Occipital lobe (tissue), 2 donors: Measurements from ENCODE around the gene C2orf92. TPM values are rescaled to one million over a fixed set of nuclear protein-coding genes. Genes with fewer than 3 reads are reported as not detected.
"Not testable (repeated sequence)": the region's sequence is repeated elsewhere in the genome, so short reads cannot be mapped to it uniquely, and the experiment has no call there.

ENCODE experiments used
- DNase-seq: peaks from one replicate; lab custom pipeline; 2025; lab: John Stamatoyannopoulos, UW
- total RNA-seq: library from RNA; depleted of rRNA; stranded (reverse); fragments of >200 nt; gene quantifications from one replicate; pipeline ENCODE4 v1.2.3, GENCODE V29; 2014

C2orf92 gene
- total RNA-seq, 1 donor from 2014 or later, result 3.6 TPM

DNA sequence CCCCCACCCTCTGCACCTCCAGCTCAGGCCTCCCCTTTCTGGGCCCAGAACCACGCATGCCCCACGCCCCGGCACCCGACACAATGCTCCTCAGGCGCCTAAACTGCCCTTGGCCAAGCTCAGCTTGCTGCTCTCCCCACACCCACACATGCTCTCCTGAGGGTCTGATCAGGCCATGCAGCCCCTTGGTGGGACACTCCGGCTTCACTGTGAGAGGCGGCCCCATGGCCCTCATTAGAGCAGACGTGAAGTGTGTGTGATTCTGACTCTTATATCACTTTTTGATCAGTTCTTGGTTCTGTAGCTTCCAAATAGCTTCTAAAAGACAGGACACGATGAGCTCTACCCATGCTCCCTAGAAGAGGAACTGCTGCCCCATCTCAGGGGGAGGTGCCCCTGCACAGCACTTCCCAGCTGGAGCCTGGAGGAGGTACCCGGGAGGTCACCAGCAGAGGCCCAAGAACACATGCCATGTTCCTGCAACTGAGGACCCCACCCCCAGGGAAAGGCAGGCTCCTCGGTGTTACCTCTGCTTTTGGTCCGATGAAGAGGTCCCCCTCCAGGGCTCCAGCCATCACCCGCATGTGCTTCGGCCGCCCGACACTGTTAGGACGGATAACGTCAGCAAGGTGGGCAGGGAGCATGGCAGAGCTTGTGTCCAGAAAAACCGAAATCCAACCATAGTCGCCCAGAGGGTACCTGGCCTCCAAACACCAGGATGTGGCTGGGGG lies 9.3 kb upstream of the C2orf92 start:
- no peak for DNase-seq

DNA sequence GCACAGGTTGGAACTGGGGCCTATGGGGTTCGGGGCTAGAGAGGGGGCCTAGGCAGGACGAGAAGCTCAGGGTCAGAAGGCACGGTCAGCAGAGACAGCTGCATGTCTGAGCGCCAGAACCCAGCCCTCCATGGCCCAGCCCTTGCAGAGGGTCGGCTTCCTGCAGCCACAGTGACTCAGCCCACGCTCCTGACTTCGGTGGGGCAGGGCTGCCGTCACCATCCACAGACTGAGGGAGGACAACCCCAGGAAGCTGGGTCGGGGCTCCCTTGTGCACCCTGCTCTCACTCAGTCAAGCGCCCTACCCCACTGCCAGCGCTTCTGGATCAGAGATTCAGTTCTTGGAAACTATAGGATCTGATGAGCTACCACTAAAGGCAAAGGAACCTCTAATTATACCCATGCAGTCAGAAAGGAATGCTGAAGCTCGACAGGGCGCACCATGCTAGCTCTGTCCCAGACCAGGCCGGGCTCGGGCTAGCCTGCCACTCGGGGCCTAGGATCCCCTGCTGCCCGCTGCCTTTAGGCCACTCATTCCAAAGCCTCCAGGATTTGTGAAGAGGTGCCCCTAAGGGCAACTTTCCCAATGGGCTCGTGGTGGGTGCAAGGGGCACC lies 8.6 kb upstream of the C2orf92 start:
- DNase-seq, result no peak

DNA sequence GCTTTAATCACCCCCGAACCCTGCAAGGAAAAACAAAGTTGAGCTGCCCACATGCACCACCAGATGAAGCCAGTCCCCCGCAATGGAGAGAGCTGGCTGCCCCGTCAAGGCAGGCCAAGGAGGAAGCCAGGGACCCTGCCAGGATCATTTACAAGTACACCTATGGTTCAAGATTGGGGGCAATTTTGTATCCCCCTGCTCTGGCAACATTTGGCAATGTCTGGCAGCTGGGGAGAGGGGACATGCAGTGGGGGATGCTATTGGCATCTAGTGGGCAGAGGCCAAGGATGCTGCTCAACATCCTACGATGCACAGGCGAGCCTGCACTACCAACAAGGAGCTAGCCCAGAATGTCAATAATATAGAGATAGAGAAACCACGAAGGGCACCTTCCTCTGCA lies 7.6 kb upstream of the C2orf92 start:
- DNase-seq, result no peak

DNA sequence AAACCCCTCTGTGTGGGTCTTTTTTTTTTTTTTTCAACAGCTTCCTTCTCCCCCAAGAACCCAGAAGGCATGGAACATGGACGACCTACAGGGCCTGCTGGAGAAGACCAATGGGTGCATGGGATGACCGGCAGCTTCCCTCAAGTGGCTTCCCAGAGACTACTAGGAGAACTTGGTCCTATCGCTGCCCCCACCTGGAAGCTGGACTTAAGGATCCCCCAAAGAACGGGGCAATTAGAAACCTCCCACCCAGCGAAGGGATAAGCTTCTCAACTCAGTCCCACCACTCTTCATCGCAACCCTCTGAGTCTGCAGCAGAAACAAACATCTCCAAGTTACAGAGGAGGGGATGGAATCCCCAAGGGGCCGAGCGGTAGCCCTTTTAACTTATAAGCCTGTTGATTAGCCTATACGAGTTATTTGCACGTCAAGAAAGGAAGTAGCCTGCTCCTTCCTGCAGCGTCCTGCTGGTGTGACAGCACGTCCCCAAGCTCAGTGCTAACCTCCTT lies 7.1 kb upstream of the C2orf92 start:
- DNase-seq, result no peak

DNA sequence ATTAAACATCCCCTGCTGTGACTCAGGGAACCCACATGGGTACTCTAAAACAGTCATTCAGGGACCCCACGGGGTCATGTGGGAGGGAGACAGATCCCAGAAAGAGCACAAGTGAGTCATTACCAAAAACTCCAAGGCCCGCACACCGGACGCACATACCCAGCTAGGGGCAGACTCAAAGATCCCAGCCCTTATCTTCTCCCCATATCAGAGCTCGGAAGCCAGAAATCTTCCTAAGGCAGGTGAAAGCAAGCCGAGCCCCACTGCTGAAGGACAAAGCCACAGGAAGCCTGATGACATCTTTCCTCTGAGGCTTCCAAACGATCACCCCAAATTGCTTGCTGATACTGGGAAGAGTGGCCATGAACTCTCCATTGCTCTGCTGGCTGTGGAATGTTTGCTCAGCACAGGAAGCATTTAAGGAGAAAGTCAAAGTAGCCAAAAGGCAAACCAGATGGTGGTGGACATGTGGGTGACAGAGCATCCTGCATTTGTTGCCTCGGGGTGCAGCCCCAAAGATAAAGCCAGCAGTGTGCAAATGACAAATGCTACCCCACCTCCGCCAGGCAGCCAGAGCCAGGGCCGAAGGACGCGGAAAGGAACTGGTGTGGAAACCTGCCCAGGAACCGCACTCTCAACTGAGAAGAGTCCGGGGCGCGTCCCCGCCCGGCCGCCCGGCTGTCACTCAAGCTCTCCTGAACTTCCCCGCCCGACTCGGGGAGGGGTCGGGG lies 6.5 kb upstream of the C2orf92 start:
- DNase-seq, result peak; percentile 50

DNA sequence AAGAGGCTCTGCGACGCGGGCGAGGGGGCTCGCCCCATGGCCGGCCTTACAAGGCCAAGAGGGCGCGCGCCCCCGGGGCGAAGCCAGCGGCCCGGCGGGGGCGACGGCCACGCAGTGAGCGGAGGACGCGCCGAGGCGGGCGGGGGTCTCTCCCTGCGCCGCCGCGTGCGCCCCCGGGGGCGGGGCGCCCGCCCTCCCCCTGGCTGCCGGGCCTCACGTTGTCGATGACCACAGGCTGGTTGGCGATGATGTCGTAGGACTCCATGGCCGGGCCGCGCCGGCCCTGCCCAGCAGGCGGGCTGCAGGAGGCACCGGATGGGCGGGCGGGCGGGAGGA lies 5.9 kb upstream of the C2orf92 start:
- DNase-seq, result no peak

DNA sequence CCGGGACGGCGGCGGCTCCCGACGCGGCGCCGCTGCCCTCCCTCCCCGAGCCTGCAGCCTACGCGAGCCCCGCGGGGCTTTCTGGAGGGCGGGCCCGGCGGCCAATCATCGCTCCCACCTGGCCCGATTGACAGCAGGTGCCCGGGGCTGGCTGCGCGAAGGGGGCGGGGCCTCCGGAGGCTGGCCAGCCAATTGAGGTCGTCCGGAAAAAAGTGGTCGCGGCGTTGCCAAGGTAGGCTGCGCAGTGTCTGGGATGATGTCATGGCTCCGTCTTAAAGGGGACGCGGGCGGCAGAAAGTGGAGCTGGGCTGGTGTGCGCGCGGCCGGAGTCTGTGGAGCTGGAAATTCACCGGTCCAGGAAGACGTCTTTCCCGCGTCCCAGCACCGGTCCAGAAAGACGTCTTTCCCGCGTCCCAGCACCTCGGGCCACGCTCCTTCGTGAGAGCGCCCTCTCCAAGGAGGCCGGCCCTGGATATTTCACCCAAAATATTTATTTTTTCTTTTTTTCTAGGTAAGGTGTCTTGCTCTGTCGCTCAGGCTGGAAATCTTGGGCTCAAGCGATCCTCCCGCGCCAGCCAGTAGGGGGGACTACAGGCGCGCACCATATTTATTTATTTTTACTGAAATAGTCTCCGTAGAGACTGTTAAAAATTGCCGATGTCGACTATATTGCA lies 5.4 kb upstream of the C2orf92 start, which contains the start of gene ACTR1B:
TSS of gene ACTR1B (minus strand) at position 83 of the 674 bp plus-strand sequence. CDS start 154 bp downstream, outside the sequence.
- DNase-seq, result peak; percentile 98

DNA sequence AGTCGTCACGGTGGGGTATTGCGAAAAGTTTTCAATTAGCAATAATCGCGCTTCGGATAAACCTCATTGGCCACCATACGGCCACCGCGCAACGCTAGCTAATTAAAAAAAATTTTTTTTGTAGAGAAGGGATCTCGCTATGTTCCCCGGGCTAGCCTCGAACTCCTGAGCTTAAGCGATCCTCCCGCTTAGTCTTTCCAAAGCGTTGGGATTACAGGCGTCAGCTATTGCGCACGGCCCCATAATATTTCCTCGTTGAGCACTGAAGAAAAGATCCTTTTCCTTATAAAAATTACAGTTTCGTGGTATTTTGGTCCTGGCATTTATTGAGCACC lies 4.9 kb upstream of the C2orf92 start:
- DNase-seq, result no peak

DNA sequence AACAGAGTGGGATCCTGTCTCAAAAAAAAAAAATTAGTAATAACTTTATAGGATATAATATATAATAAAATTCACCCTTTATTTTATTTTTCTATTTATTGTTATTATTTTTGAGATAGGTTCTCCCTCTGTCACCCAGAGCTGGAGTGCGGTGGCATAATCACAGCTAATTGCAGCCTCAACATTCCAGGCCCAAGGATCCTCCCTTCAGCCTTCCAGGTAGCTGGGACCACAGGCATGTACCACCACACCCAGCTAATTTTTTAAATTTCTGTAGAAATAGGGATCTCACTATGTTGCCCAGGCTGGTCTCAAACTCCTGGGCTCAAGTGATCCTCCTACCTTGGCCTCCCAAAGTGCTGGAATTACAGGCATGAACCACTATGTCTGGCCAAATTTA lies 958 bp downstream of the C2orf92 start:
- DNase-seq, result no peak

DNA sequence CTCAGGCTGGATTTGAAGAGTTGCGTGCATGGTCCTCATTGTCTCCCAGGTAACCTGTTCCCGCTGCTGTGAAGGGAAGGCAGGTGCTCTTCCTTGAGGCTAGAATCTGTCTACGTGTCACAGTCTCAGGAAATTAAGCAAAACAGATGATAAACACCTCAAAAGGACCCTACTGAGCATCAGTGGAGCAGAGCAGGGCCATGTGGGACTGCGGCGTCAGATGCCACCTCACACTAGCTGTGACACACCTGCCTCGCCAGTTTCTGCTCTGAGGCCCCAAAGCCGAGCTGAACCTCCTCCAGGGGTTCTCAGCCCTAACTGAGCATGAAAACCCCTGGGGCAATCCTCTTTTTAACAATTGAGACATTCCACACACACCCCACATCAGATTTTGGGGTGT lies 2.0 kb downstream of the C2orf92 start:
- DNase-seq, result no peak

DNA sequence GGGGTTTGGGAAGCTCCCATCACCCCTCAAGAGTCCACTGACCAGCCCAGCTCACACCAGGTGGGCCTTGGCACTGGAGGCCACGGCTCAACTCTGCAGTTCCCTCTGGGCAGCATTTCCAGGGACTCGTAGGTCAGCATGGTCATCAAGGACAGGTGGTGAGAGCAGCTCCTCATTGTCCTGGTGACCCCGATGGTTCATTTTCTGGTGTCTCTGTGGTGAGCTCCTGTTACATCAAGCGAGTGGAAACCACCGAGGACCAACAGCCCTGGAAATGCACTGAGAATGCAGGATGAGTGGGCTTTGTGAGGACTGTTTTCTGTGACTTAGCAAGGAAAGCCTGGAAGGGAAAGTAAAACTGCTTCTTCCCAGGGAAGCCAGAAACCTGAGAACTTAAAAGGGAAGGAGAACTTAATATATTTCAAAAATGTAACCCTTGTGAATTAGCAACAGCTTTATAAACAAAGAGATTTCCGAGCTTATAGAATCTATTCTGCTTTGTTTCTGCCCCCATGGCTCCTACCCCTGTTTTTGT lies 3.2 kb downstream of the C2orf92 start:
- not testable (repeated sequence) for DNase-seq

DNA sequence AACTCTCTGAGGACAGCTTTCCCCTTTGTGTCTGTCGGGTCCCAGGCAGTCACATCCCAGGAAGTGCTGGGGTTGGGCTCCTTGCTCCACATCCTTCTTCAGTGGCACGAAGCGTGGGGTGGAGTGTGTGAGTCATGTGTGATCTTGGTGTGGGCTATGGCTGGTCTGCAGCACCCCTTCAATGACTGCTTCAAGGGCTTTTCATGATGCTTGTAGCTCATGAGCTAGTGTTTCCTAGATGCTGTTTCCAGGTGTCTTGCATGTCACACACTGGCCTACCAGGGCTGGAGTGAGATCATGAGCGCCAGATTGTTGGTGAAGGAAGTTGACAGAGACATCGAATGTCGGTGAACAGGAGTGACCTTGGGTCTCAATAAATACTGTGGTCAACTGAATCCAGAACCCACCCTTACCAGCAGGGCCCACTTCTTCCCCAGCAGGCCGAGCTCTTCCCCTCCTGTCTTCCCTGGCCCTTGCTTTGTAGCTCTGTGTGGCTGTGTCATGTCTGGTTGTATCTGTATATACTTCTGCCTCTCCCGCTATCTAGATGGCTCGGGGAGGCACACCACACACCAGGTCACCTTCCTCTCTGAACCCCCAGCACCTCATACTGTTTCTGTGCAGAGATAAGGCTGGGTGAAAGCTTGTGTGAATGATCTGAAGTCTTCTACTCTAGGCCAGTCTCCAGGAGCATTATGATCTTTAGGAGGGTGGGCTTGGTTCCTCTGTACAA lies 3.8 kb downstream of the C2orf92 start:
- DNase-seq, result no peak

DNA sequence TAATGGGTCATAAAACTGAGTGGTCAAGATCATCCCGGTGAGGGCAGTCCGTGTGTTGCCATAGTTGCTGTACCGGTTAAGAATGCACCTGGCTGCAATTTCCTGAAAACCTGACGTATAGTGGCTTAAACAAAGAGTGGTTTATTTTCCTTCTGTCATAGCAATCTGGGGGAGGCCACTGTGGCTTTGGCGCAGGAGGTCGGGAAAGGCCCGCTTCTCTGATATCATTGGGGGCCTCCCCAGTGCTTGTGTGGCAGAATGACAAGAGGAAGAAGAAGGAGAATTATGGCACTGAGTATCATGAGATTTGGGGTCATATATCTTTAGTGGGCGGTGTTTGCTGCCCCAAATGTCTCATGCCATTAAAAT lies 4.4 kb downstream of the C2orf92 start:
- no peak for DNase-seq

DNA sequence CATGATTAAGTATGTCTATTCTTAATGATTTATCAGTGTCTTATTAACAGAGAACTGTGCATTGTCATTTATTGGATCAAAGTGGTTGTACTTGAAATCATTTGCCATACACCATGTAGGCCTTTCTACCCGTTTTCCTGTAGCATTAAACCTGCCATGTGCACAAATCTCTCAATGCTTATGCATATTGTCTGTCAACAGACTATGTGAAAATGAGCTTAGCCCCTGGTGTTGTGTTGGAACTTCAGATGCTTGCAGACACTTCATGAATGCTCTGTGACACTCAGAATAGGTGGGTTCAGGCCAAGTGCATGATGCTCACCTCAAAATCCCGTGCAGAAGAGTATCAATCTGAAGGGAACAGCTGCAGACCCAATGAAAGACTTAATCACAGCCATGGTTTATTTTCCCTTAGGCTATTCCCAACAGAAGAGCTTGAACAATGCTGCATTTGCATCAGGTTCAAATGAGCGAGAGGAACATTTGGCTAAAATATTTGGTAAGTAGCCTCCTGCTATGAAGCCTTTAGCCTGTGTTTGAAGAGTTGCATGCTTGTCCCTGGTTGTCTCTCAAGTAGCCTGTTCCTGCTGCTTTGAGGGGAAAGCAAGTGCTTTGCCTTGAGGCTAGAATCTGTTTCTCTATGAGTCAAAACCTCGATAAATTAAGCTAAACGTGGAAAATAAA lies 6.1 kb downstream of the C2orf92 start:
- no peak for DNase-seq

DNA sequence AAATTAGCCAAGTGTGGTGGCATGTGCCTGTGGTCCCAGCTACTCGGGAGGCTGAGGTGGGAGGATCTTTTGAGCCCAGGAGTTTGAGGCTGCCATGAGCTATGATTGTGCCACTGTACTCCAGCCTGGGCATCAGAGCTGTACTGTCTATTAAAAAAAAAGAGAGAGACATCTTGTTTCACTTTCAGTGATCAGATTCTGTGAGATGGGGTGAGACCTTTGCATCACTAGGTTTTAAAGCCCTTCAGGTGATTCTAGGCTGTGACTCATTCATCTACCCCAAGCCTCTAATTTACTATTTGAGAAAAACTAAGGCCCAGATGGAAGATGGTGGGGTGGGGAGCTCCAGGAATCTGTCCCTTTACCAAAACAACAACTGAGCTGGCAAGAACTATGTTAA lies 7.1 kb downstream of the C2orf92 start:
- no peak for DNase-seq

DNA sequence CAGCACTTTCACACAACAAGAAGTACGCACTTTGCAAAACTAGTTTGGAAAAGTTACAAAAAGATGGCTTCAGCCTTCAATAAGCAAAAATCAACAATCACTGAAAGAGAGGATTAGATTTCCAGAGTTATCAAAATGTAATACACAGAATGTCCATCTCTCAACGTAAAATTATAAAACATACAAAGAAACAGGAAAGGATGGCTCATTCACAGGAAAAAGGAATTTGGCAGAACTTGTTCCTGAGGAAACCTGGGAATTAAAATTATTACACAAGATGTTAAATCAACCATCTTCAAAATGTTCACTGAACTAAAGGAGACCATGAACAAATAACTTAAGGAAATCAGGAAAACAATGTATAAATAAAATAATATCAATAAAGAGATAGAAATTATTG lies 8.0 kb downstream of the C2orf92 start:
- DNase-seq, result no peak

DNA sequence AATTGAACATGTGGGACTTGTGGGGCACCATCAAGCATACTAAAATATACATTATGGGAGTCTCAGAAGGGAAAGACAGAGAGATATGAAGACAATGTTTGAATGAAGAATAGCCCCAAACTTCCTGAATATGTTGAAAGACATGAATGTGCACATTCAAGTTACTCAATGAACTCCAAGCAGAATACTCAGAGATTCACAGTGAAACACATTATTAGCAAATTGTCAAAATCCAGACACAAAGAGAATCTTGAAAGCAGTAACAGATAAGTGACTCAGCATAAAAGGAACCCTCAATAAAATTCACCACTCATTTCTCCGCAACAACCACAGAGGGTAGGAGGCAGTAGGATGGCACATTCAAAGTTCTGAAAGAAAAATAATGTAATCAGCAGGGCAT lies 8.8 kb downstream of the C2orf92 start:
- no peak for DNase-seq

DNA sequence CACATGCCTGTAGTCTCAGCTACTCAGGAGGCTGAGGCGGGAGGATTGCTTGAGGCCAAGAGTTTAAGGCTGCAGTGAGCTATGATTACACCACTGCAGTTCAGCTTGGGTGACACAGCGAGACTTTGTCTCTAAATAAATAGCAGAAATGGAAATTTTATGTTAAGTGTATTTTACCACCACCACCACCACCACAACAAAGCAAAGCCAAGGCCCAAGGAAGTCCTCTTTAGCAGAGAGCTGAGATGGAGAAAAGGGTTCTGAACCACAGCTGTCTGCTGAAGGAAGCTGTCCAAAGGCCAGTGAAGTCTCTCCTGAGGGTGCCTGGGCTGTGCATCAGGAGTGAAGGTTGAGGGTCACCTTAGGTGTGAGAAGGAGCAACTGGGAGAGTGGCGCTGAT lies 17.7 kb downstream of the C2orf92 start:
- not testable (repeated sequence) for DNase-seq

DNA sequence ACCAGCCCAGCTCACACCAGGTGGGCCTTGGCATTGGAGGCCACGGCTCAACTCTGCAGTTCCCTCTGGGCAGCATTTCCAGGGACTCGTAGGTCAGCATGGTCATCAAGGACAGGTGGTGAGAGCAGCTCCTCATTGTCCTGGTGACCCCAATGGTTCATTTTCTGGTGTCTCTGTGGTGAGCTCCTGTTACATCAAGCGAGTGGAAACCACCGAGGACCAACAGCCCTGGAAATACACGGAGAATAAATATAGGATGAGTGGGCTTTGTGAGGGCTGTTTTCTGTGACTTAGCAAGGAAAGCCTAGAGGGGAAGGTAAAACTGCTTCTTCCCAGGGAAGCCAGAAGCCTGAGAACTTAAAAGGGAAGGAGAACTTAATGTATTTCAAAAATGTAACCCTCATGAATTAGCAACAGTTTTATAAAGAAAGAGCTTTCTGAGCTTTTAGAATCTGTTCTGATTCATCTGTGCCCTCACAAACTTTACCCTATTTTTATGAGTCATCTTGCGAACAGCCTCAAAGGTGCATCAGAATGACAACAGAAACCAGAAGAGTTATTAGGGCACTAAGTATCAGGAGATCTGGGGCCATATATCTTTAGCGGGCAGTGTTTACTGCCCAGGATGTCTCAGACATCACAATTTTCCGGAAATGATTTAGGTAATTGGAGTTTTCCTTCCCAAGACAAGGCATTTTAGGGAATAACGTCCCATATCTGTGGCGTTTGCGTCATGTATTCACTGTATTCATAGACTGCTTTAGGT lies 18.7 kb downstream of the C2orf92 start:
- DNase-seq, result no peak

DNA sequence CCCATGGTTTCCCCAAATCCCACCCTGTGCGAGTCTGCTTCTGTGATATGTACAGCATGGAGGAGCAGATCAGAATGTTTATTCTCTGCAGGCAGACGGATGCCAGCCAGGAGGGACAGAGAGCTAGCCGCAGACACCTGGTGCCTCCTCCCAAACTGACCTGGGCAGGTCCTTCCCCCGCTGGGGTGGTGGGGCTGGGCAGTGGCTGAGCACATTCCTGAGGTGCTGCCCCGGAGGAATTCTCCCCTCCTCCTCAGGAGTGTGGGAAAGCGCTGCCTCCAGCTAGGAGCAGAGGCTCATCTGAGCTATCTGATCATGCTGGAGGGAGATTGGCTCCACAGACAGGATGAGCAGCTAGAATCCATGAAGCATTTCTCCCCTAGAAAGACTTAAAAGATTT lies 21.7 kb downstream of the C2orf92 start:
- DNase-seq, result no peak
